HepG2 (cell line): ENCODE data around the gene HOXA13.

Experiments
- ETS1 ChIP-seq: sonication (generic); formaldehyde crosslinking; IDR thresholded peaks from 2 replicates; pipeline ENCODE4 v1.4.0; 2020; ENCODE audit warnings: missing genetic modification reagents
- NCOR1 ChIP-seq: fragments of 200-600 bp; sonication (generic); IDR thresholded peaks from 2 replicates; pipeline ENCODE4 v1.7.0; 2017; ENCODE audit warnings: antibody characterized with exemption, low read length, borderline replicate concordance
- SP2 ChIP-seq: sonication (generic); formaldehyde crosslinking; IDR thresholded peaks from 2 replicates; pipeline ENCODE4 v1.5.1; 2020; ENCODE audit warnings: mild to moderate bottlenecking, missing genetic modification reagents
- ZZZ3 ChIP-seq: sonication (generic); formaldehyde crosslinking; IDR thresholded peaks from 2 replicates; pipeline ENCODE4 v1.4.0; 2020; ENCODE audit warnings: missing genetic modification reagents, mild to moderate bottlenecking, borderline replicate concordance

DNA sequence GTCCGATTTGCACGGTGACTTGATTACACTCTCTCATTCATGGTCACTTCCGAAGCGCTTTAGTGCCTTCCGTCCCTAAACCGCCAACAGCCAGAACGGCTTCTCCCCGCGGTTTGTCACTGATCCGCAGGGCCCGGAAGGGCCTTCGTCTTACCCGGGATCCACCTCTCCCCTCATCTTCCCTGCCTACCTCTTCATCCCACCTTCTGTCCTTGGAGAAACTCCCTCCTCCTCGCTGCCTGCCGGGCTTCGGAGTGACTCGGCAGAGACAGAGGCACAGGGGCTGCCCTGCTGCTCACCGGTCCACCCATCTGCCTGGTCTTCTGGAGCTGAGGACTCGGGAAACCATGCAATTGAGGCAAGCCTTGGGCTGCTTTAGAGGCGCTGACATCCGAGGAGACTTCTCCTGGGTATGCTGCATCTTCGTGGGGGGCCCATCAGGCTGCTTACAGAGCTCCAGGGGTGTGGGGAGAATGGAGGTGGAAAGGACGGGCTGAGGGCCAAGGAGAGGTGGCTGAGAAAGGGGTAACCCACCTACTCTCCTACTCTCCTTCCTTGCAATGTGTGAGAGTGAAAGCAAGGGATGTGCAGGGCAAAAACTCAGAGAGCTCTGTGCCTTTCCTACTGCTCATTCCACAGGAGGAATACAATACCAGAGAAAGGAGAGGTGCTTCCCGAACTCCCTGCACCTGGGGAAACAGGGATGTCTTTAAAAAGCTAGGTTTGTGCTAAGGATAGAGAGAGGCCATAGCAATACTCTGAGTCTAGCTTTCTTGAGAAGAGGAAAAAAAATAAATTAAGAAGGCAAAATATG is 13.8 kb downstream of the HOXA13 start:
- TF ChIP-seq ETS1 (CRISPR knock-in tag) (no peak), ZZZ3 (CRISPR knock-in tag) (no peak), NCOR1 (no peak), SP2 (CRISPR knock-in tag) (no peak)
